Peyer's patch (tissue), 4 donors: ENCODE results near the gene SORBS2.

ENCODE experiments used
- CTCF ChIP-seq, 6 experiments: fragments of 450-650 bp in 4 of 6; fragments of 200-600 bp in 2 of 6; sonication (generic) in 1 of 6; IDR thresholded peaks; one replicate each; pipeline ENCODE4 v1.5.1; 2017 to 2019; ENCODE audit warnings: antibody characterized with exemption in 6 of 6, mild to moderate bottlenecking in 3 of 6, moderate library complexity in 1 of 6
- POLR2A ChIP-seq, 2 donors: fragments of 450-650 bp; IDR thresholded peaks; one replicate each; pipeline ENCODE4 v1.5.1; 2017; ENCODE audit warnings: antibody characterized with exemption in 2 of 2, mild to moderate bottlenecking in 2 of 2, moderate library complexity in 2 of 2

GRCh38 chr4:185669288-185669687 lies 142.7 kb downstream of the SORBS2 start:
- TF ChIP-seq CTCF (IDR thresholded peaks at IDR 0.05) (no peak), POLR2A (IDR thresholded peaks at IDR 0.05) (no peak)
